HL-60 (cell line): Measurements from ENCODE around the gene MORC4.

Source experiments
- DNase-seq, 2 experiments: peaks; one replicate each; pipeline ENCODE4 v3.0.0-alpha.2; 2010 to 2020; ENCODE audit warnings: low read depth in 1 of 2, low spot score in 1 of 2
- H3K27ac ChIP-seq: fragments of 250-450 bp; sonication (Bioruptor Pico); replicated peaks from 2 replicates; pipeline ENCODE4 v1.5.1; 2020; ENCODE audit warnings: mild to moderate bottlenecking, moderate library complexity
- H3K27me3 ChIP-seq: fragments of 250-450 bp; sonication (Bioruptor Pico); 2 replicates; pipeline ENCODE4 v1.5.1; 2021; ENCODE audit warnings: mild to moderate bottlenecking, moderate library complexity; ENCODE audit not compliant: insufficient read depth, poor library complexity, severe bottlenecking
- H3K4me3 ChIP-seq: replicated peaks from 2 replicates; pipeline ENCODE4 v1.5.1; 2011; ENCODE audit warnings: mild to moderate bottlenecking, control low read depth, low read length; ENCODE audit not compliant: insufficient read depth
- GABPA ChIP-seq: IDR thresholded peaks from 2 replicates; pipeline ENCODE4 v1.6.1; 2012; ENCODE audit warnings: low read depth
- POLR2AphosphoS5 ChIP-seq: IDR thresholded peaks from 2 replicates; pipeline ENCODE4 v1.6.1; 2012; ENCODE audit warnings: low read depth
- SPI1 ChIP-seq: IDR thresholded peaks from 2 replicates; pipeline ENCODE4 v1.6.1; 2012; ENCODE audit warnings: low read depth, mild to moderate bottlenecking, borderline replicate concordance
- TF ChIP-seq, protein P1 (sequence below): IDR thresholded peaks from one replicate; pipeline ENCODE4 v1.5.1; 2011; ENCODE audit warnings: low read length, control low read depth, inconsistent platforms; ENCODE audit not compliant: insufficient read depth
- TF ChIP-seq, protein P2 (sequence below): IDR thresholded peaks from 2 replicates; pipeline ENCODE4 v1.6.1; 2012; ENCODE audit warnings: low read depth; ENCODE audit not compliant: insufficient replicate concordance

Gene MORC4

DNA sequence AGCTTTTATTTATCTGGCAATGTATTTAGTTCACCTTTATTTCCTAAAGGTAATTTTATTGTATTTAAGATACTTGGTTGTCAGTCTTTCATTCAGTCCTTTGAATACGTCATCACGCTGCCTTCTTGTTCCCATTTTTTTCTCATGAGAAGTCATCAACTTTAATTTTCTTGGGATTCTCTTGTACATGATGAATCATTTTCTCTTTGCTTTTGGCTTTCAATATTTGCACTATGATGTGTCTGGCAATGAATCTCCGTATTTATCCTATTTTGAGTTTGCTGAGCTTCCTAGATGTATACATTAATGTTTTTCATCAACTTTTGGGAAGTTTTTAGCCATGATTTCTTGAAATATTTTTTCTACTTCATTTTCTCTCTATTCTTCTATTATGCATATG, 51.4 kb downstream of the MORC4 start:
- DNase-seq = no peak
- H3K4me3 ChIP-seq = no peak overlapping the region
- TF ChIP-seq, protein P1, sequence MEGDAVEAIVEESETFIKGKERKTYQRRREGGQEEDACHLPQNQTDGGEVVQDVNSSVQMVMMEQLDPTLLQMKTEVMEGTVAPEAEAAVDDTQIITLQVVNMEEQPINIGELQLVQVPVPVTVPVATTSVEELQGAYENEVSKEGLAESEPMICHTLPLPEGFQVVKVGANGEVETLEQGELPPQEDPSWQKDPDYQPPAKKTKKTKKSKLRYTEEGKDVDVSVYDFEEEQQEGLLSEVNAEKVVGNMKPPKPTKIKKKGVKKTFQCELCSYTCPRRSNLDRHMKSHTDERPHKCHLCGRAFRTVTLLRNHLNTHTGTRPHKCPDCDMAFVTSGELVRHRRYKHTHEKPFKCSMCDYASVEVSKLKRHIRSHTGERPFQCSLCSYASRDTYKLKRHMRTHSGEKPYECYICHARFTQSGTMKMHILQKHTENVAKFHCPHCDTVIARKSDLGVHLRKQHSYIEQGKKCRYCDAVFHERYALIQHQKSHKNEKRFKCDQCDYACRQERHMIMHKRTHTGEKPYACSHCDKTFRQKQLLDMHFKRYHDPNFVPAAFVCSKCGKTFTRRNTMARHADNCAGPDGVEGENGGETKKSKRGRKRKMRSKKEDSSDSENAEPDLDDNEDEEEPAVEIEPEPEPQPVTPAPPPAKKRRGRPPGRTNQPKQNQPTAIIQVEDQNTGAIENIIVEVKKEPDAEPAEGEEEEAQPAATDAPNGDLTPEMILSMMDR = no peak
- TF ChIP-seq SPI1 (no peak), POLR2AphosphoS5 (no peak), GABPA (no peak)
- TF ChIP-seq, protein P2, sequence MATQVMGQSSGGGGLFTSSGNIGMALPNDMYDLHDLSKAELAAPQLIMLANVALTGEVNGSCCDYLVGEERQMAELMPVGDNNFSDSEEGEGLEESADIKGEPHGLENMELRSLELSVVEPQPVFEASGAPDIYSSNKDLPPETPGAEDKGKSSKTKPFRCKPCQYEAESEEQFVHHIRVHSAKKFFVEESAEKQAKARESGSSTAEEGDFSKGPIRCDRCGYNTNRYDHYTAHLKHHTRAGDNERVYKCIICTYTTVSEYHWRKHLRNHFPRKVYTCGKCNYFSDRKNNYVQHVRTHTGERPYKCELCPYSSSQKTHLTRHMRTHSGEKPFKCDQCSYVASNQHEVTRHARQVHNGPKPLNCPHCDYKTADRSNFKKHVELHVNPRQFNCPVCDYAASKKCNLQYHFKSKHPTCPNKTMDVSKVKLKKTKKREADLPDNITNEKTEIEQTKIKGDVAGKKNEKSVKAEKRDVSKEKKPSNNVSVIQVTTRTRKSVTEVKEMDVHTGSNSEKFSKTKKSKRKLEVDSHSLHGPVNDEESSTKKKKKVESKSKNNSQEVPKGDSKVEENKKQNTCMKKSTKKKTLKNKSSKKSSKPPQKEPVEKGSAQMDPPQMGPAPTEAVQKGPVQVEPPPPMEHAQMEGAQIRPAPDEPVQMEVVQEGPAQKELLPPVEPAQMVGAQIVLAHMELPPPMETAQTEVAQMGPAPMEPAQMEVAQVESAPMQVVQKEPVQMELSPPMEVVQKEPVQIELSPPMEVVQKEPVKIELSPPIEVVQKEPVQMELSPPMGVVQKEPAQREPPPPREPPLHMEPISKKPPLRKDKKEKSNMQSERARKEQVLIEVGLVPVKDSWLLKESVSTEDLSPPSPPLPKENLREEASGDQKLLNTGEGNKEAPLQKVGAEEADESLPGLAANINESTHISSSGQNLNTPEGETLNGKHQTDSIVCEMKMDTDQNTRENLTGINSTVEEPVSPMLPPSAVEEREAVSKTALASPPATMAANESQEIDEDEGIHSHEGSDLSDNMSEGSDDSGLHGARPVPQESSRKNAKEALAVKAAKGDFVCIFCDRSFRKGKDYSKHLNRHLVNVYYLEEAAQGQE = no peak
- no peaks in the 10 kb centered on the region for H3K27me3 ChIP-seq
- H3K27ac ChIP-seq = no peak overlapping the region

DNA sequence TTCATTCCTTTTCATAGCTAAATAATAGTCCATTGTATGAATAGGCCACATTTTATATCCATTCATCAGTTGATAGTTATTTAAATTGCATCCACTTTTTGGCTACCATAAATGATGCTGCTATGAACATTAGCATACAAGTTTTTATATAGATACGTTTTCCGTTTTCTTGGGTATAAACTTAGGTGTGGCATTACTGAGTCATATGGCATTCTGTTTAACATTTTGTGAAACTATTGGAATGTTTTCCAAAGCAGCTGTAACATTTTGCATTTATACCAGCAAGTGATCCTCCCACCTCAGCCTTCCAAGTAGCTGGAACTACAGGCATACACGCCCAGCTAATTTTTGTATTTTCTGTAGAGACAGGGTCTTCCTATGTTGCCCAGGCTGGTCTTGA, 53.5 kb downstream of the MORC4 start:
- no peak for DNase-seq
- TF ChIP-seq SPI1 (no peak), GABPA (no peak), POLR2AphosphoS5 (no peak)
- TF ChIP-seq, protein P1 = no peak
- TF ChIP-seq, protein P2 = no peak

DNA sequence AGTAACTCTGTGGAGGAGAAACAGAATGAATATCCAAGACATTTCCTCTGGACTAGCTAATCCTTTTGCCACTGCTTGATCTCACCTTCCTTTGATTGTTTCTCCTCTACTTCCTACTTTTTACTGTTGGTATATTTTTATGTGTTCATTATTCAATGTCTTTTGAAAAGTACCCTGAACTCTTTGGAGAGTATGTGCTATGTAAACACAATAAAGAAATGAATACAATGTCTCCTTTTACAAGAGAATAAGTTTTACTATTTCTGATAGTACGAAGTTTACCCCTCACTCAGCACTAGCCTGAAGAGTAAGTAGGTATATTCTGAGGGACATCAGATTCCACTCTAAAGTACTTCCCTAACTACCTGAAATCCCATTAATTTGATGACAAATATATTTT, 59.9 kb downstream of the MORC4 start:
- no peak for DNase-seq
- Histone ChIP-seq H3K4me3 (no peak overlapping the region), H3K27ac (no peak overlapping the region), H3K27me3 (peaks cover 8% of the 10 kb centered on the region)
- TF ChIP-seq, protein P1 = no peak
- TF ChIP-seq, protein P2 = no peak
- TF ChIP-seq POLR2AphosphoS5 (no peak), SPI1 (no peak), GABPA (no peak)

More for the DNA sequence above, 53.5 kb downstream of the MORC4 start:
- H3K4me3 ChIP-seq = no peak overlapping the region
- no peak overlapping the region for H3K27ac ChIP-seq
- H3K27me3 ChIP-seq = no peaks in the 10 kb centered on the region
